ENCODE measurements around the gene SLC25A46.
"Not testable (repeated sequence)": the region's sequence is repeated elsewhere in the genome, so short reads cannot be mapped to it uniquely, and the experiment has no call there.

Gene SLC25A46

GRCh38 chr5:110757118-110757729, 18.4 kb downstream of the SLC25A46 start:
- peak; percentile 4 for DNase-seq (ENCODE audit: low read depth)

DNA sequence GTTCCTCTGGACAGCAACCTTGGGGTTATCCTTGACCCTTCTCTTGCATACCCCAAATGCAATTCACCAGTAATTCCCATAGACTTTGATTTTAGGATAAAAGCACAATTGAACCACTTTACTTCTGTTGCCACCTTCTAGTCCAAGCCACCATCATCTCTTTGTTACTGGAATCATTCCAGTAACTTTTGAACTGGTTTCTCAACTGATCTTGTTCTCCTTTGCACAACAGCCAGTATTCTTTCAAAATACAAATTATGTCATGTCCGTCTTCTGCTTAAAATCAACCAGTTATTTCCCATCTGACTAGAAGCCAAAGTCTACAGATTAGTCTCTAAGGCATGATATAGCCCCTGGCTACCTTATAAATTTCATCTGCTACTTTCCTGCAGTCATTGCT, 21.4 kb downstream of the SLC25A46 start:
- DNase-seq (ENCODE audit: low read depth), result no peak

GRCh38 chr5:110768138-110768860, 29.5 kb downstream of the SLC25A46 start:
- no peak for DNase-seq (ENCODE audit: low read depth)

DNA sequence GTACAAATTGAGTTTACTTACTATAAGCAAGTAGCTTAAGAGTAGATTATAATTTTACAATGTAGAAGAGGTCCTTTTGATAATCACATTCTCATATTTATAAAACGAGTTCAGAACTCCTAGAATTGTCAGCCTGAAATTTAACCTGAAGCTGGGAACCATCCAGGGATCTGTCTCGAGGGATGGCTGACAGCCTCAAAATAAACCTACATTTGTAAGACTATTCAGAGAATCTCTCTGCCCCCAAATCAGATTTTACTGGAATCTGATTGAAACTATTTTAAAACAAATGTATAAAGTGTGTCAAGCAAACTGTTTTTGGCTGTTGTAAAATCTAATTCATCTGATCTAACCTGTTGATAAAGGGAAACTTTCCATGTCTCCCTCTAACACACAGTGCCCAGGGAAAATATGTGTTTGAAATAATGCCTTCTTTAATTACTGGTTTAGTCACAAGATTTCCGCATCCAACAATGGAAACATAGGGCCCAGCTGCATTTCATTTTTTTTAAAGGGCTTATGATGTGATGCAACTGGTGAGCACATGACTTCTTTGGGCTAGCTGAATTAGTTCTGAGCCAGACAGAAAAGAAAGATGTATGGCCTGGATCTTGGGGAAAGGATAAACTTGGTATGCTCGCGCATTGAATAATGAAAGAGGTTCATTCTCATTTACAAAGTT, 30.3 kb downstream of the SLC25A46 start:
- no peak for DNase-seq (ENCODE audit: low read depth)

GRCh38 chr5:110770286-110770685, 31.5 kb downstream of the SLC25A46 start:
- no peak for DNase-seq (ENCODE audit: low read depth)

DNA sequence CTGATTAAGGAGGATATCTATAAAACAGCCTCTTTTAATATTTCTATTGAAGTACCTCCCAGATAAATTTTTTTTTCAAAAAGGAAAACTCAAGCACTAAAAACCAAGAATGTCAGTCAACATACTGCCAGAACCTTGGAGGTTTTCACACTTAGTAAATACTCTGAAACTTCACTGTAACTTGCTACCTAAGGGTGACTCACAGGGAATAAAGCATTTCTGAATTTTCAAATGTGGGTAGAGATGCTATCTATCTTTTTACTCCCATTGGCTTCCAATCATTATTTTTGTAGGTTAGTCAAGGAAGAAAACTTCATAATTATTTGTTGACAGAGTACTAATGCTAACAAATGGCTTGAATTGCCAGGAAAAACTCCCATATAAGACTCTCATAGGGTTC, 46.1 kb downstream of the SLC25A46 start:
- DNase-seq (ENCODE audit: low read depth), result no peak

GRCh38 chr5:110785356-110785755, 46.5 kb downstream of the SLC25A46 start:
- no peak for DNase-seq (ENCODE audit: low read depth)

DNA sequence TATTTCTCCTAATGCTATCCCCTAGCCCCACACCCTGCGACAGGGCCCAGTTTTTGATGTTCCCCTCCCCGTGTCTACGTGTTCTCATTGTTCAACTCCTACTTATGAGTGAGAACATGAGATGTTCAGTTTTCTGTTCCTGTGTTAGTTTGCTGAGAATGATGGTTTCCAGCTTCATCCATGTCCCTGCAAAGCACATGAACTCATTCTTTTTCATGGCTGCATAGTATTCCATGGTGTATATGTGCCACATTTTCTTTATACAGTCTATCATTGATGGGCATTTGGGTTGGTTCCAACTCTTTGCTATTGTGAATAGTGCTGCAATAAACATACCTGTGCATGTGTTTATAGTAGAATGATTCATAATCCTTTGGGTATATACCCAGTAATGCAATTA, 49.2 kb downstream of the SLC25A46 start:
- not testable (repeated sequence) for DNase-seq (ENCODE audit: low read depth)

DNA sequence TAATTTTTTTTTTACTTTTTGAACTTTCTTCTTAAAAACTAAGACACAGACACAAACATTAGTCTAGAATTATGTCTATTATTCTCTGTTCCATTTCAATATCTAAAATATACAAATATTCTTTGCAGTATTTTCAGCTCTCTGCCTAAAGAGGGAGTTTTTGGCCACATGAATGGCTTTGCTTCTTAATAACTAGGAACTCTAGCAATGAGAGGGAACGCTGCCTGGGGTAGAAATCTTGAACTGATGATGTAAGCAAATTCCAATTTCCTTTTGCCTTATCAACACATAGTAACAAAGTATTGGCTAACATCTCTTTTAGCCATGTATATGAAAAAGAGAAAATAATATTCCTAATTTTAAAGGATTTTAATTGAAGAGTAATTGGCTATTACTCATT, 51.9 kb downstream of the SLC25A46 start:
- DNase-seq (ENCODE audit: low read depth), result no peak

DNA sequence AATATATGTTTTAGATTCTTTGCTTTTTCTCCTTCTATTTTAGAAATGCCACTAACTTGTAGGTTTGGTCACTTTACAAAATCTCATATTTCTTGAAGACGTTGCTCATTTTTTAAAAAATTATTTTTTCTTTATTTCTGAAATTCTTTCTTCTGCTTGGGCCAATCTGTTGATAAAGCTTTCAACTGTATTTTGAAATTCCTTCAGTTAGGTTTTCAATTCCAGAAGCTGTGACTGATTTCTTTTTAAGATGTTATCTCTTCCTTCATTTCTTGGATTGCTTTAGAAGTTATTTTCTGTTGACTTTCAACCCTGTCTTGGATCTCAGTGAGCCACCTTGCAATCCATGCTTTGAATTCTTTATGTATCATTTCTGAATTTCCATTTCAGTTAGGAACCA, 64.2 kb downstream of the SLC25A46 start:
- DNase-seq (ENCODE audit: low read depth), result no peak

DNA sequence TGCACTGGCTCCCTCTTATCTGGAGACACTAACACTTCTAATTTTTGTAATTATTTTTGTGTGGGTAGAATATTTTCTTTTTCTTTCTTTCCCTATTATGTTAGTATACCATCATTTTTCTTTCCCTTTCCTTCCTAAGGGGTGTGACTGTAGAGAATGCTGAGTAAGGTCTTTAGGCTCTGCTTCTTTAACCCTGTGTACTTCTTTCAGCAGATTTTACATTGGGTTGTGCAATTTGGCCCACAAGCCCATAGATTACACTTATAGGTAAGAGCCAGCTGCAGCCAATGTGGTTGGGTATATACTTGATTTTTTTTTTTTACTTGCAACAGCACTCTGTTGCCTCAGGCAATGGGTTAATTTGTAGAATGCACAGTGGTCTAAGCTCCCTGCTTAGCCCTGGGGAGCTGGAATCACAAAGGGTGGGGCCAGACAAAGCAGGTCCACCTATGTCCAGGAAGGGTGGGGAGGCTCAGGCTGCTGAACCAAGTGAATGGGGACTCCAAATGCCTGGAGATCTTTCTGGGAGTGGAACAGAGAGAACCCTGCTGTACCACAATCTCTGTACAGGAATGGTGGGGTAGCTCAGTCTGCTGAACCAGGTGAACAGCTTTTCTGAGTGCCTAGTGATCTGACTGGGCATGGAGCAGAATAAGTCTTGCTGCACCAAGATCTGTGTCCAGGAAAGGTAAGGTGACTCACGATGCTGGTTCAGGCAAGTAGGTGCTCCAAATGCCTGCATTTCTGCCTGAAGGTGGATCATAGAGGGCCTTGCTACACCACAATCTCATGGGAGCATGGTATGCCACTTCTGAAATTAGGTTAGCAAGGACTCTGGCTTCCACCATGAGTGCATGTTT, 64.9 kb downstream of the SLC25A46 start:
- no peak for DNase-seq (ENCODE audit: low read depth)

DNA sequence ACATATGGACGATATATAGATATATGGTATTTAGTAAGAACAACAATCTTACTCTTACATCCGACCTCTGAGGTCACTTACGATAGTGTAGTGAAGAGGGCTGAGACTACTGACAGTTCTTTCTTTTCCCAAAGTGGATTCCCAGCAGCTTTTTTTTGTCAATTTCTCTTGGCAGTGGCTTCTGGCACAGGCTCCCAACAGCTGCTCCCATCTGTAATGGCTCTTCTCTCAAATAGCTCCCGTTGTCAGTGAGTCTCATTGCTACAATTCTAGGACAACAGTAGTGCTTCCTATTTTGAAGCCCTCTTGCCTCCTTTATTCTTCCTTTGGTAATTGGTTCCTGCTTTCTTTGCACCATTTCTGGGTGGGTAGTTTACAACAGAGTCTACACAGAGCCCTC, 68.4 kb downstream of the SLC25A46 start:
- no peak for DNase-seq (ENCODE audit: low read depth)

DNA sequence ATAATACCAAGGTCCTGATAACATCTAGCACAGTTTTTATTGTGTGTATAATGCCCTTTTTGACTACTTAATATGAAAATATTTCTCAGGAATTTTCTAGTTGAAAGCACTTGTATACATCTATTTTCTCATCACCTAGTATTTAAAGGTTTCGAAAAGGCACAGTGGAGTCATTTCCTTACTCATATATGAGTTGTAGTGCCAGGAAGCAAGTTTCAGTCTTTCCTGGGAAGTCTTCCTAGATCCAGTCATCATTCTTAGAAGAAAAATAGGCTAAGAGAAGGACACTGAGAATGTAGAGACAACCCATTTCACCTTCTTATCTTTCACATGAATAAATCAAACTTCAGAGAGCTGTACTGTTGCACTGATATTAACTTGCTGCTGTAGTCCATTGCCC, 70.2 kb downstream of the SLC25A46 start:
- DNase-seq (ENCODE audit: low read depth), result no peak
